Measurements from ENCODE around the gene AP4S1.

DNA sequence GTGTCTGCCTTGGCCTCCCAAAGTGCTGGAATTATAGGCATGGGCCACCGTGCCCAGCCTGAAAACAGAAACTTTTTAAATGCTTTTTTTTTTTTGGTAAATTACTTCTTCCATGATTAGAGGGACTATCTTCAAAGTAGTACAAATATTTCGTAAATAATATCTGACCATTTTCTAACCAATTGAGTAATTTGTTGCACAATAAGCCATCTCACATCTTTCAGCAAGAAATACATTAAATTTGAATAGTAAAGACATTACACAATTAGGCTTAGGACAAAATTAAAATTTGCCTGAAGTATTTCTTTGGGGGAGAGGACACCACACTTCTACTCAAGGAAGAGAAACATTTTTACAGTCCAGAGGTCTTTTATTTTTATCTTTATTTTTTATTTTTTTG lies 85.4 kb downstream of the AP4S1 start:
- TF ChIP-seq, protein P1, sequence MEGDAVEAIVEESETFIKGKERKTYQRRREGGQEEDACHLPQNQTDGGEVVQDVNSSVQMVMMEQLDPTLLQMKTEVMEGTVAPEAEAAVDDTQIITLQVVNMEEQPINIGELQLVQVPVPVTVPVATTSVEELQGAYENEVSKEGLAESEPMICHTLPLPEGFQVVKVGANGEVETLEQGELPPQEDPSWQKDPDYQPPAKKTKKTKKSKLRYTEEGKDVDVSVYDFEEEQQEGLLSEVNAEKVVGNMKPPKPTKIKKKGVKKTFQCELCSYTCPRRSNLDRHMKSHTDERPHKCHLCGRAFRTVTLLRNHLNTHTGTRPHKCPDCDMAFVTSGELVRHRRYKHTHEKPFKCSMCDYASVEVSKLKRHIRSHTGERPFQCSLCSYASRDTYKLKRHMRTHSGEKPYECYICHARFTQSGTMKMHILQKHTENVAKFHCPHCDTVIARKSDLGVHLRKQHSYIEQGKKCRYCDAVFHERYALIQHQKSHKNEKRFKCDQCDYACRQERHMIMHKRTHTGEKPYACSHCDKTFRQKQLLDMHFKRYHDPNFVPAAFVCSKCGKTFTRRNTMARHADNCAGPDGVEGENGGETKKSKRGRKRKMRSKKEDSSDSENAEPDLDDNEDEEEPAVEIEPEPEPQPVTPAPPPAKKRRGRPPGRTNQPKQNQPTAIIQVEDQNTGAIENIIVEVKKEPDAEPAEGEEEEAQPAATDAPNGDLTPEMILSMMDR (IDR thresholded peaks at IDR 0.05), result no peak
- no peak for TF ChIP-seq POLR2A (IDR thresholded peaks at IDR 0.05)

Data from testis (tissue), 2 donors.